Activated CD8-positive, alpha-beta T cell treated with anti-CD3 and anti-CD28 coated beads, Interleukin-2, amount 10 ng/mL, durations not matched to agents 7 days and 5 days (primary cell): Measurements from ENCODE around the gene SERTAD2. TPM values are rescaled to one million over a fixed set of nuclear protein-coding genes. Genes with fewer than 3 reads are reported as not detected.

Experiments
- ATAC-seq: fragments of 150-1000 bp; cut with Tn5 transposase; one replicate; pipeline ENCODE4 v1.10.0; 2021; ENCODE audit warnings: moderate library complexity
- CTCF ChIA-PET: fragments of 350-600 bp; sonication (Branson Sonifier 250); formaldehyde crosslinking; loops from one replicate; lab custom pipeline; 2021; ENCODE audit warnings: antibody characterized with exemption; lab: Charles Lee
- POLR2A ChIA-PET: fragments of 350-600 bp; sonication (Branson Sonifier 250); formaldehyde crosslinking; loops from one replicate; lab custom pipeline; 2021; ENCODE audit warnings: antibody characterized with exemption; lab: Charles Lee
- DNase-seq: peaks from one replicate; pipeline ENCODE4 v3.0.0-alpha.2; 2020
- H3K27ac Mint-ChIP-seq: one replicate; pipeline ENCODE4 v1.8.0; 2021; ENCODE audit warnings: mild to moderate bottlenecking, mixed read lengths
- H3K27me3 Mint-ChIP-seq: one replicate; pipeline ENCODE4 v1.8.0; 2021; ENCODE audit warnings: low read depth, mixed read lengths
- H3K36me3 Mint-ChIP-seq: one replicate; pipeline ENCODE4 v1.8.0; 2021; ENCODE audit warnings: low read depth, mixed read lengths
- H3K4me1 Mint-ChIP-seq: one replicate; pipeline ENCODE4 v1.8.0; 2021; ENCODE audit warnings: low read depth, mixed read lengths
- H3K4me3 Mint-ChIP-seq: one replicate; pipeline ENCODE4 v1.8.0; 2021; ENCODE audit warnings: mild to moderate bottlenecking, mixed read lengths
- H3K9me3 Mint-ChIP-seq: one replicate; pipeline ENCODE4 v1.8.0; 2022; ENCODE audit warnings: mixed read lengths; ENCODE audit not compliant: insufficient read depth
- total RNA-seq, 2 experiments: library from RNA; stranded (reverse); gene quantifications; one replicate each; pipeline ENCODE4 v1.2.3, GENCODE V29; 2021

The SERTAD2 gene
- total RNA-seq, 2 experiments from 2014 or later = 21.4 to 21.8 TPM

DNA sequence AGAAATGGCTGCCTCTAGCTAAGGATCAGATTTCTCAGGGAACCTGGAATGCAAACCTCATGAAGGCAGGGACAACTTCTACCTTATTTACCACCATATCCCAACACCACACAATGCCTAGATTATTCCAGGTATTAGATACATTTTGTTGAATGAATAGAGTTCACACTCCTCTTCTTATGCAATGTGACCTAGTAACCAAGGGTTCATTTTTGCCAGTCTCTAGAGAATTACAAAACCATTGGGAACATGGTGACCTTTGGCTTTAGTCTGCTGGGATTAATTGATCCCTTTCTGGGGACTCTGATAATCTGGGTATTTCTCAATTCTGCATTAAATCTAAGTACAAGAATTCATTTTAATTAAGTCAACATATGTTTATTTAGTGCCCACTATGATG lies 35.2 kb upstream of the SERTAD2 start:
- H3K27me3 Mint-ChIP-seq = no peaks in the 10 kb centered on the region
- no peak overlapping the region for H3K27ac Mint-ChIP-seq
- peaks cover 10% of the 10 kb centered on the region for H3K36me3 Mint-ChIP-seq
- ATAC-seq (no peak), DNase-seq (no peak)
- CTCF ChIA-PET = interaction anchor here (1.5 kb wide), 1 partner anchor 12 kb away, joined by 3 read pairs; no protein-coding TSS in a partner anchor
- peaks cover 12% of the 10 kb centered on the region for H3K9me3 Mint-ChIP-seq
- no peak overlapping the region for H3K4me3 Mint-ChIP-seq
- POLR2A ChIA-PET = interaction anchor here (2.5 kb wide), 1 partner anchor 35 kb away, joined by 5 read pairs; the partner anchor contains the start of gene SERTAD2
- H3K4me1 Mint-ChIP-seq = no peaks in the 10 kb centered on the region

DNA sequence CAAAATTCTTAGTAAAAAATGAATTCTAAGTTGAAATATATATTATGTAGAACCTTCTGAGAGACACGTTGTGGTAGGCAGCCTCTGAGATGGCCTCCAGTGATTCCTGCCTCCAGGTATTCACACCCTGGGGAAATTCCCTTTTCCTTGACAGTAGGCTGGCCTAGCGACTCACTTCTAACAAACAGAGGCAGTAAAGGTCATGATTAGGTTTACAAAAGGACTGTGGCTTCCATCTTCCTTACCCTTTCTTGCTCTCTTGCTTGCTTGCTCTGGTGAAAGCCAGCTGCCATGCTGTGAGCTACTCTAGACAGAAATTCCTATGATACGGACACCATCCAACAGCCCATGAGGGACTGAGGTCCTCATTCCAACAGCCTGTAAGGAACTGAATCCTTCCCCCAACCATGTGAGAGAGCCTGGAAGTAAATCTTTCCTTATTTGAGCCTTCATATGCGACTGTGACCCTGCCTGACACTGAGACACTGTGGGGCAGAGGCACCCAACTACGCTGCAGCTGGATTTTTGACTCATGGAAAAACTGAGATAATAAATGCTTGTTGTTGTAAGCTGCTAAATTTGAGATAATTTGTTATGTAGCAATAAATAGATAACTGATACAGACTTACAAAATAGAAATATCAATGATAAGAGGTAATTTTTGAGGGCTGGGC lies 32.7 kb upstream of the SERTAD2 start:
- no peak overlapping the region for H3K4me3 Mint-ChIP-seq
- H3K27ac Mint-ChIP-seq = no peak overlapping the region
- DNase-seq (no peak), ATAC-seq (no peak)
- ChIA-PET POLR2A (no interaction called here), CTCF (interaction anchor here (1.6 to 2.0 kb wide), 3 partner anchors 9 to 32 kb away, joined by 3 to 5 read pairs (median 5); partner anchors contain the start of gene SERTAD2)
- H3K4me1 Mint-ChIP-seq = no peaks in the 10 kb centered on the region
- H3K27me3 Mint-ChIP-seq = no peaks in the 10 kb centered on the region
- H3K36me3 Mint-ChIP-seq = peaks cover 3% of the 10 kb centered on the region
- peaks cover under 1% of the 10 kb centered on the region for H3K9me3 Mint-ChIP-seq

DNA sequence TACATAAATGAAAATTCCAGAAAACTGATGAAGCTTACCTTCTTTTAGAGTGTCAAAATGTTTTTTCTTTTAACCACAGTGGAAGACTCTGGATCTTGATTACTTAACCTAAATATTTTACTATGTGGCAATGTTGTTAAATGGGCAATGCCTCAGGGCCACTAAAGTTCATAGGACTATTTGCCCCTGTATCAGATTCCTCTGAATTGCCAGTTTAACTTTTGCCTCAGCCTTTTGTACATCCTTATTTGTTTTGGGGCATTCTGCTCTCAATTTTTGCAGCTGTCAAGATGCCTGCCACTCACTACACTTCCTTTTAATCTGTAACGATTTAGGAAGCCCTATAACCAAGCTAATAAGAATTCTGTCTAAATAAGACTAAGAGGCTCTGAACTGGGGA lies 31.7 kb upstream of the SERTAD2 start:
- POLR2A ChIA-PET = no interaction called here
- ATAC-seq = no peak
- CTCF ChIA-PET = interaction anchor here (2.0 kb wide), 2 partner anchors 10 to 22 kb away, joined by 5 to 6 read pairs; no protein-coding TSS in a partner anchor
- H3K4me3 Mint-ChIP-seq = no peak overlapping the region
- no peak for DNase-seq
- H3K9me3 Mint-ChIP-seq = no peaks in the 10 kb centered on the region
- no peak overlapping the region for H3K27ac Mint-ChIP-seq
- H3K4me1 Mint-ChIP-seq = no peaks in the 10 kb centered on the region
- H3K27me3 Mint-ChIP-seq = no peaks in the 10 kb centered on the region
- H3K36me3 Mint-ChIP-seq = peaks cover 3% of the 10 kb centered on the region

DNA sequence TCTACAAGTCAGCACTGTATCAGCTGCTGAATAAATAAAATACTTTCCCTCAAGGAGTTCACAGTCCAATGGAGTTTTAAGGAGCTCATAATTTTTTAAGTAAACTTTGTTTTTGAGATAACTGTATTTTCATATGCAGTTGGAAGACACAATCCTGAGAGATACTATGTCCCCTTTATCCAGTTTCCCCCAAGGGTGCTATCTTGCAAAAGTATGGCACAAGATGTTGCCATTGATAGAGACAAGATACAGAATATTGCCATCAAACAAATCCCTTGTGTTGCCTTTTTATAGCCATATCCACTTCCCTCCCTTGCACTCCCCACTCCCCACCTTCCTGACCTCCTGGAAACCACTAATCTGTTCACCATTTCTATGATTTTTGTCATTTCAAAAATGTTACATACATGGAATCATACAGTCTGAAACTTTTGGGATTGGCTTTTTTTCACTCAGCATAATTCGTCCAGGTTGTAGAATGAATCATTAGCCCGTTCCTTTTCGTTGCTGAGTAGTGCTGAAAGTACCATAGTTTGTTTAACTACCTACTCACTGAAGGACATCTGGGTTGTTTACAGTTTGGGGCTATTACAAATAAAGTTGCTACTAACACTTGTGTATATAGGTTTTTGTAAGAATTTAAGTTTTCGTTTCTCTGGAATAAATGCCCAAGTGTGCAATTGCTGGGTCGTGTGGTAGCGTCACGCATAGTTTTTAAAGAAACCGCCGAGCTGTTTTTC lies 30.2 kb upstream of the SERTAD2 start:
- Mint-ChIP-seq H3K9me3 (no peaks in the 10 kb centered on the region), H3K36me3 (peaks cover 3% of the 10 kb centered on the region), H3K27me3 (no peaks in the 10 kb centered on the region), H3K4me3 (no peak overlapping the region), H3K27ac (no peak overlapping the region), H3K4me1 (peaks cover 12% of the 10 kb centered on the region)
- ATAC-seq = no peak
- no peak for DNase-seq
- CTCF ChIA-PET = interaction anchor here (2.0 kb wide), 1 partner anchor 21 kb away, joined by 6 read pairs; no protein-coding TSS in a partner anchor
- POLR2A ChIA-PET = interaction anchor here (1.1 kb wide), 1 partner anchor 29 kb away, joined by 4 read pairs; no protein-coding TSS in a partner anchor

DNA sequence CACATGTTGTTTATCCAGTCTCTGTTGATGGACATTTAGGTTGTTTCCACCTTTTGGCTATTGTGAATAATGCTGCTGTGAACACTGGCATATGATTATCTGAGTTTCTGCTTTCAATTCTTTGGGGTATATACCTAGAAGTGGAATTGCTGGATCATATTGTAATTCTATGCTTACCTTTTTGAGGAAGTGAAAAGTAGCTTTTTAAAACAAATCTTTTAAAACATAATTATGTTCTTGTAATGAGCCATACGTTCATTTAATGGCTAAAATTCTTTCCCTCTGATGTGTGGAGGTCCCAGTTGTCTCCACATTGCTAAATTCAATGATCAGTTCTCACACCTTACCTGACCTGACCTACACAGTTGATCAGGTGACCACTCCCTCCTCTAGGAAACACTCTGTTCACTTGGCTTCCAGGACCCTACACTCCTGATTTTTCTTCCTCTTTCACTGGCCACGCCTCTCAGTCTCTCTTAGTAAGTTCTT lies 27.8 kb upstream of the SERTAD2 start:
- Mint-ChIP-seq H3K9me3 (no peaks in the 10 kb centered on the region), H3K36me3 (no peaks in the 10 kb centered on the region), H3K4me1 (peaks cover 20% of the 10 kb centered on the region), H3K27me3 (no peaks in the 10 kb centered on the region), H3K4me3 (no peak overlapping the region), H3K27ac (no peak overlapping the region)
- DNase-seq = no peak
- POLR2A ChIA-PET = no interaction called here
- ATAC-seq = no peak
- CTCF ChIA-PET = no interaction called here

DNA sequence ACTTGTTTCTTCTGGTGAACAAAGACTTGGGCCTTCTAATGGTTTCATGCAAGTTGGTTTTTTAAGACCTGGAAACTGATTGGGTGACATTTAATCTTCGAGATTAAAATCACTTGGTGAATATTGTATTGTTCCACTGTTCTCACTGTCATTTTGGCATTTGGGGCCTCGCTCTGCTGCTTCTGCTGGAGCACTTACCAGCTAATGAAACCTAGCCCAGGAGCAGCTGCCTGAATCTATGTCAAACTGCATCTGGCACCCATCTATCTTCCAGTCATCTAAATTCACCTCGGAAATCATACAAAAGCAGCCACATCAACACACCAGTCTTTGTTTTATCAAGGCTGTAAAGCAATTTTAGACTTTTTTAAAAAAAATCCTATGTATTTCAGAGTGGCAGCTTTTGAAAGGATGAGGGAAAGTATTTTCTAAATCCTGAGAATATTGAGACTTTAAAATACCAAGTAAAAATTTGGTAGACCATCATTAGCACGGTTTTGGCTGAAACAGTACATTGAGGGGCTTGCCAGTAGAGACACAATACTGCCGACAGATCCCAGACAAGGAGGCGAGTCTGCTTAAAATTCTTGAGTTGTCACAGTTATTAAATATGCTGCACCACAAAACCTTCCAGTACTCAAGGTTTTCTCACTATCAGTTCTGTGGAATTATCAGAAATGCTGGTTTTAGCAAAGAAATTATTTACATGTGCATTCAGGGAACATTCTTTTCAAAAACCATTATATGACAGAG lies 26.1 kb upstream of the SERTAD2 start:
- Mint-ChIP-seq H3K36me3 (no peaks in the 10 kb centered on the region), H3K4me3 (peak overlapping the region; percentile 4)
- CTCF ChIA-PET = interaction anchor here (1.0 to 3.2 kb wide), 6 partner anchors 15 to 157 kb away, joined by 3 to 10 read pairs (median 4); partner anchors contain the start of genes AFTPH and SERTAD2

DNA sequence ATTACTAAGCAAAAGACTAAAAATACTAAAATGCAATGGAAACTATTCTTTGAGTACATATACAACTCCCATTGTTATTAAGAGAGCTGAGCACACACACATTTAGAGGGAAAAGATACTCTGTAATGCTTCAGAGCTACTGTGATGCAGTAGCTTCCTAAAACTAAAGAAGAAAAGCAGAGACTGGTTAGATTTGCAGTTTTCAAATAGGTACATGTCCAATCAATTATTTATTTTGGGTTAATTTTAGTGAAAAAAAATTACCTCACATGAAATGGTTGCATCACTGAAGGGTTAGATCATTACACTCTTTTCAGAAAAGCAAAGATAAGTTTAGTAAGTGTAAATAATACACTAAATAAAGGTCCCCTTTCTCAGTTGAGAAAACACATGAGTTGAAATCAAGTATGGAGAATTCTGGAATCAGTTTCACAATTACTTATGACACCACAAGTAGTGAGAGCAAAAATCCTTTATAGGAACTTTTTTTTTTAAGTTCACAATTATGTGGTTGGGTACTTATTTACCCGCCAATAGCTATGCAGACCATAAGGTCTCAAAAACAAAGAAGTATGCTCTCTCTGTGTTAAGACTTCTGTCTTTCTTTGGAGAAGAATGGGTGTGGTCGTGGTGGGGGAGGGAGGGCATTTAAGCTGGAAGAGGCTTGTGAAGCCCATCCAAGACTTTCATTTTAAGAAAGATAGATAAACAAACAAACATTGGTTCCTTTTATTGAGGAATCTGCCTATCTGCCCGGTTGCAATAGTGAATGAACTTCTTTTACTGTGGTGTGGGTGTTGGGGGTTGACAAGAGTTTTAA lies 25.3 kb upstream of the SERTAD2 start:
- no peaks in the 10 kb centered on the region for H3K9me3 Mint-ChIP-seq

More for the DNA sequence above, 26.1 kb upstream of the SERTAD2 start:
- Mint-ChIP-seq H3K27ac (peak overlapping the region; percentile 56), H3K9me3 (no peaks in the 10 kb centered on the region), H3K27me3 (no peaks in the 10 kb centered on the region), H3K4me1 (peaks cover 29% of the 10 kb centered on the region)
- POLR2A ChIA-PET = interaction anchor here (0.8 to 2.2 kb wide), 2 partner anchors 26 to 71 kb away, joined by 4 to 8 read pairs; partner anchors contain the start of gene SERTAD2
- DNase-seq = no peak
- ATAC-seq = no peak

DNA sequence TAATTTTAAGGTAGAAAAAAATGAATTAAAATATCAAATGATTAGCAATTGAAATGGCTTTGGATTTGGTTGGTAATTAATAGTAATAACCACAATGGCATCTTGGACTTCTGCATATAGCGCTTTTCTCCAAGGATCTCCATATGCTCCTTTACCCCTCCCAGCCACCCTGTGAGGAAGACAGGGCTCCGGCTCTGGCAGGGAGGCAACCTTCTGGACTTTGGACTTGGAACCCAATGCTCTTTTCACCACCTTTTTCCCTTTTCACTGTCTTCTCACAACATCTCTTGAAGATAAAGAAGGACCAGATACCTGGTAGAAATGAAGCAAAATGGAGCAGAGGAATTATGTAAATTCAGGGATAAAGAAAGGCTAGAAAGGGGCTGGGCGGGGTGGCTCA lies 23.8 kb upstream of the SERTAD2 start:
- H3K4me3 Mint-ChIP-seq = no peak overlapping the region
- DNase-seq (no peak), ATAC-seq (no peak)
- no peaks in the 10 kb centered on the region for H3K9me3 Mint-ChIP-seq
- no peak overlapping the region for H3K27ac Mint-ChIP-seq
- POLR2A ChIA-PET = no interaction called here
- peaks cover 39% of the 10 kb centered on the region for H3K4me1 Mint-ChIP-seq
- no peaks in the 10 kb centered on the region for H3K27me3 Mint-ChIP-seq
- CTCF ChIA-PET = interaction anchor here (4.5 kb wide), 1 partner anchor 25 kb away, joined by 27 read pairs; the partner anchor contains the start of gene SERTAD2
- H3K36me3 Mint-ChIP-seq = no peaks in the 10 kb centered on the region

More for the DNA sequence above, 25.3 kb upstream of the SERTAD2 start:
- POLR2A ChIA-PET = interaction anchor here (0.8 to 2.2 kb wide), 4 partner anchors 25 to 72 kb away, joined by 4 to 11 read pairs (median 6); partner anchors contain the start of gene SERTAD2
- Mint-ChIP-seq H3K27me3 (no peaks in the 10 kb centered on the region), H3K4me1 (peaks cover 31% of the 10 kb centered on the region), H3K4me3 (no peak overlapping the region), H3K36me3 (no peaks in the 10 kb centered on the region), H3K27ac (peak overlapping the region; percentile 56)
- CTCF ChIA-PET = interaction anchor here (0.7 to 3.2 kb wide), 6 partner anchors 14 to 152 kb away, joined by 3 to 10 read pairs (median 4); partner anchors contain the start of gene SERTAD2
- peak; percentile 28 for ATAC-seq
- DNase-seq = no peak

DNA sequence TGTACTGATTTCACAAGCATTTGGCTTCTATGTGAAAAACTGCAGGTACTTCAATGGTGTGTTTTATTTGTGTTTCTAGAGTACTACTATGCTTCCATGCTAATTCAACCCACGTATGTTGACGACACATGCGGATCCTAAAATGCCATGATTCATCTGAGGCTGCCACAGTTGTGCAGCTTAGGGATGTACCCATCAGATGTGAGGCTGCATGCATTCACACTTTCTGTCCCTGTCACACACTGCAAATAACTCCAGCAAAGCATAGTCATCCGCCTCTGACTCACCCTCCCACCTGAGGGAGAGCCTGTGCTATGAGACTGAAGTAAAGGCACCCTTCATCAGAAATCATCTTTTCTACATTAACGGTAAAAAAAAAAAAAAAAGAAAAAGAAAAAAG lies 22.1 kb upstream of the SERTAD2 start:
- no peak overlapping the region for H3K27ac Mint-ChIP-seq

DNA sequence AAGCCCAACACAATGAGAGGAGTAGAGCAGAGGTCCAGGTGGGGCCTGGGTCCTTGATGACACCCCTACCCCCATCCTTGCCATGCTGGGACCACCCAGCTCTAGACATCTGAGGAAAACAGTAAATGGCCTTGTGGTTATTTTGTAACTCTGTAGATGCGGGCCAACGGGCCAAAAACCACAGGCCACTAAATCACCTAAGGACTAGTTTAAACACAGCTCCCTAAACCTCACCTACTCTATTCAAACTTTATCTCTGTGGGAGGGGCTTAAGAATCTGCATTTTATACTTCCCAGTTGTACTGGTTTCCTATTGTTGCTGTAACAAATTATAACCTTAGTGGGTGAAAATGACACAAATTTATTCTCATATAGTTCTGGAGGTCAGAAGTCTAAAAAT lies 19.0 kb upstream of the SERTAD2 start:
- peaks cover 32% of the 10 kb centered on the region for H3K4me1 Mint-ChIP-seq
- POLR2A ChIA-PET = interaction anchor here (2.7 kb wide), 1 partner anchor 19 kb away, joined by 14 read pairs; the partner anchor contains the start of gene SERTAD2

More for the DNA sequence above, 22.1 kb upstream of the SERTAD2 start:
- ATAC-seq (peak; percentile 81), DNase-seq (peak; percentile 49)
- ChIA-PET CTCF (interaction anchor here (0.8 to 4.5 kb wide), 12 partner anchors 8 to 156 kb away, joined by 3 to 27 read pairs (median 4); partner anchors contain the start of gene SERTAD2), POLR2A (interaction anchor here (0.6 to 1.5 kb wide), 4 partner anchors 20 to 51 kb away, joined by 3 to 5 read pairs (median 4); partner anchors contain the start of gene SERTAD2)
- H3K4me1 Mint-ChIP-seq = peaks cover 47% of the 10 kb centered on the region
- no peaks in the 10 kb centered on the region for H3K36me3 Mint-ChIP-seq
- no peak overlapping the region for H3K4me3 Mint-ChIP-seq
- no peaks in the 10 kb centered on the region for H3K27me3 Mint-ChIP-seq
- H3K9me3 Mint-ChIP-seq = no peaks in the 10 kb centered on the region

More for the DNA sequence above, 19.0 kb upstream of the SERTAD2 start:
- CTCF ChIA-PET = interaction anchor here (1.0 to 1.9 kb wide), 3 partner anchors 15 to 55 kb away, joined by 3 to 8 read pairs (median 4); no protein-coding TSS in a partner anchor
- Mint-ChIP-seq H3K27me3 (no peaks in the 10 kb centered on the region), H3K36me3 (peaks cover 3% of the 10 kb centered on the region), H3K4me3 (no peak overlapping the region), H3K9me3 (no peaks in the 10 kb centered on the region), H3K27ac (no peak overlapping the region)
- DNase-seq (no peak), ATAC-seq (peak; percentile 32)
